Endothelial cell (in vitro differentiated cells): ENCODE data around the gene LRG1. TPM values are rescaled to one million over a fixed set of nuclear protein-coding genes. Genes with fewer than 3 reads are reported as not detected.

Experiments used
- DNase-seq: peaks from one replicate; pipeline ENCODE4 v3.0.0; 2021; ENCODE audit warnings: low spot score
- H3K27ac Mint-ChIP-seq: one replicate; pipeline ENCODE4 v1.8.0; 2021; ENCODE audit warnings: mixed read lengths, inconsistent platforms; ENCODE audit not compliant: unreplicated experiment
- H3K27me3 Mint-ChIP-seq: one replicate; pipeline ENCODE4 v1.8.0; 2021; ENCODE audit warnings: mild to moderate bottlenecking, moderate library complexity, mixed read lengths, inconsistent platforms; ENCODE audit not compliant: unreplicated experiment
- H3K36me3 Mint-ChIP-seq: one replicate; pipeline ENCODE4 v1.8.0; 2021; ENCODE audit warnings: mild to moderate bottlenecking, low read depth, mixed read lengths, inconsistent platforms; ENCODE audit not compliant: unreplicated experiment
- H3K4me1 Mint-ChIP-seq: one replicate; pipeline ENCODE4 v1.8.0; 2021; ENCODE audit warnings: mild to moderate bottlenecking, mixed read lengths, inconsistent platforms; ENCODE audit not compliant: unreplicated experiment
- H3K4me3 Mint-ChIP-seq: one replicate; pipeline ENCODE4 v1.8.0; 2021; ENCODE audit warnings: mild to moderate bottlenecking, mixed read lengths, inconsistent platforms; ENCODE audit not compliant: unreplicated experiment
- H3K9me3 Mint-ChIP-seq: one replicate; pipeline ENCODE4 v1.8.0; 2021; ENCODE audit warnings: mixed read lengths, inconsistent platforms; ENCODE audit not compliant: unreplicated experiment
- CTCF ChIP-seq: fragments of 200-600 bp; sonication (generic); IDR thresholded peaks from one replicate; pipeline ENCODE4 v1.5.0; 2021; ENCODE audit warnings: antibody characterized with exemption; ENCODE audit not compliant: unreplicated experiment
- total RNA-seq: library from RNA; stranded (reverse); fragmentation: NEBNext Ultra II Directional; extraction: Animal tissue kit (Norgen Biotek cat#: 25700); gene quantifications from one replicate; pipeline ENCODE4 v1.2.1, GENCODE V29; 2021; ENCODE audit not compliant: unreplicated experiment

Gene LRG1
- total RNA-seq, 1 donor from 2014 or later, result 2.2 TPM

DNA sequence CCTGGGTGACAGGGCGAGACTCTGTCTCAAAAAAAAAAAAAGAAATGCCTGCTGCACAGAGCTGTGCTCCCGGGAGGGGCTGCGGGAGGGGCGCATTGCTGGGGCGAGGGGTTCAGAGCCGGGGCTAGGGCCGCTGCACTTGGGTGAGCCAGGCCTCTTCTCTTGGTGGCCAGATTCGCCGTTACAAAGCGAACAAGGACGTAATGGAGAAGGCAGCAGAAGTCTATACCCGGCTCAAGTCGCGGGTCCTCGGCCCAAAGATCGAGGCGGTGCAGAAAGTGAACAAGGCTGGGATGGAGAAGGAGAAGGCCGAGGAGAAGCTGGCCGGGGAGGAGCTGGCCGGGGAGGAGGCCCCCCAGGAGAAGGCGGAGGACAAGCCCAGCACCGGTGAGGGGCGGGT is 40.5 kb downstream of the LRG1 start:
- H3K36me3 Mint-ChIP-seq, result peaks cover 11% of the 10 kb centered on the region
- no peak for TF ChIP-seq CTCF
- H3K27me3 Mint-ChIP-seq, result peaks cover 10% of the 10 kb centered on the region
- no peaks in the 10 kb centered on the region for H3K4me1 Mint-ChIP-seq
- H3K27ac Mint-ChIP-seq, result no peak overlapping the region
- DNase-seq, result no peak
- H3K9me3 Mint-ChIP-seq, result no peaks in the 10 kb centered on the region
- no peak overlapping the region for H3K4me3 Mint-ChIP-seq

GRCh38 chr19:4498694-4499093 is 41.1 kb downstream of the LRG1 start:
- DNase-seq, result no peak
- Mint-ChIP-seq H3K9me3 (no peaks in the 10 kb centered on the region), H3K27me3 (peaks cover 10% of the 10 kb centered on the region), H3K4me3 (no peak overlapping the region), H3K4me1 (no peaks in the 10 kb centered on the region), H3K27ac (no peak overlapping the region), H3K36me3 (peaks cover 11% of the 10 kb centered on the region)
- TF ChIP-seq CTCF, result no peak

DNA sequence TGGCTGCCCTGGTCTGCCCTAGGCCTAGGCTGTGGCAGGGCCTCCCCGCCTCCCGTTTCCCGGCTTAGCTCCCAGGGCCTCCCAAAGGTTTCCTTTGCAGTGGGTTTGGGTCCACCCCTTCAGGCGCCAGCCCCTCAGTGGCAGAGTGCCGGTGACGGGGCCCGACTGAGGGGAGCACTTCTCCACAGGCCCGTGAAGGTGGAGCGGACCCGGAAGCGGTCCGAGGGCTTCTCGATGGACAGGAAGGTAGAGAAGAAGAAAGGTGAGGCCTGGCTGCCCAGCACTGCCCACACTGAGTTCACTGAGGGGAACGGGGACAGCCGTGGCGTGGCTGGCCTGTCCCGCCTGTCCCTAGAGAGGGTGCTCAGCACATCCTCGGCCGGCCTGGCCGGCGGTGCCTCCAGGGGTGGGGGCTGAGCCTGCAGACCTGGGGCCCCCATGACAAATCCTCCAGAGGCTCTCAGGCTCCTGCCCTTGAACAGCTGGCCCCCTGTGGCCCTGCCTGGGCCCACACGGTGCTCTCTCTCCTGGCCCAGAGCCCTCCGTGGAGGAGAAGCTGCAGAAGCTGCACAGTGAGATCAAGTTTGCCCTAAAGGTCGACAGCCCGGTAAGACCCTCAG is 42.0 kb downstream of the LRG1 start:
- Mint-ChIP-seq H3K4me1 (no peaks in the 10 kb centered on the region), H3K27me3 (peaks cover 10% of the 10 kb centered on the region), H3K27ac (no peak overlapping the region), H3K36me3 (peaks cover 11% of the 10 kb centered on the region), H3K4me3 (no peak overlapping the region), H3K9me3 (no peaks in the 10 kb centered on the region)
- no peak for TF ChIP-seq CTCF
- no peak for DNase-seq

DNA sequence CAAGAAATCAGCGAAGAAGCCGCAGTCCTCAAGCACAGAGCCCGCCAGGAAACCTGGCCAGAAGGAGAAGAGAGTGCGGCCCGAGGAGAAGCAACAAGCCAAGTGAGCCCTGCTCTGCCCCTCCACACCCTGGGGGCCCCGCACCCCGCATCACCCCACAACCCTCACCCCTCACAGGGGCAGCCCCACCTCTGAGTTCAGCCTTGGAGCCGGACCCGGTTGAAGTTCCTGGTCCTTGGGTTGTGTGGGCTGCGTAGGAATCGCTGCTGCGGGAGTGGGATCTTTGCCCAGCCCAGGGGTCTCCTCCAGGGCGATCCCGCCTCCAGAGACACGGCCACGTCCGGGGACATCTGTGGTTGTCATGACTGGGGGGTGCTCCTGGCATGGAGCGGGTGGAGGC is 43.5 kb downstream of the LRG1 start:
- no peak overlapping the region for H3K27ac Mint-ChIP-seq
- no peaks in the 10 kb centered on the region for H3K9me3 Mint-ChIP-seq
- no peak for DNase-seq
- H3K36me3 Mint-ChIP-seq, result peaks cover 7% of the 10 kb centered on the region
- H3K4me1 Mint-ChIP-seq, result no peaks in the 10 kb centered on the region
- no peak overlapping the region for H3K4me3 Mint-ChIP-seq
- peaks cover 5% of the 10 kb centered on the region for H3K27me3 Mint-ChIP-seq
- TF ChIP-seq CTCF, result no peak

GRCh38 chr19:4495471-4495870 is 44.4 kb downstream of the LRG1 start:
- DNase-seq, result no peak
- TF ChIP-seq CTCF, result no peak
- Mint-ChIP-seq H3K4me1 (no peaks in the 10 kb centered on the region), H3K27me3 (peaks cover 5% of the 10 kb centered on the region), H3K4me3 (no peak overlapping the region), H3K36me3 (peaks cover 9% of the 10 kb centered on the region), H3K27ac (no peak overlapping the region), H3K9me3 (no peaks in the 10 kb centered on the region)
